ENCODE data around the gene PTPN1. TPM values are rescaled to one million over a fixed set of nuclear protein-coding genes. Genes with fewer than 3 reads are reported as not detected.

Gene PTPN1
- total RNA-seq, 4 donors from 2014 or later = 21.8 to 46.8 (median 44.4) TPM

DNA sequence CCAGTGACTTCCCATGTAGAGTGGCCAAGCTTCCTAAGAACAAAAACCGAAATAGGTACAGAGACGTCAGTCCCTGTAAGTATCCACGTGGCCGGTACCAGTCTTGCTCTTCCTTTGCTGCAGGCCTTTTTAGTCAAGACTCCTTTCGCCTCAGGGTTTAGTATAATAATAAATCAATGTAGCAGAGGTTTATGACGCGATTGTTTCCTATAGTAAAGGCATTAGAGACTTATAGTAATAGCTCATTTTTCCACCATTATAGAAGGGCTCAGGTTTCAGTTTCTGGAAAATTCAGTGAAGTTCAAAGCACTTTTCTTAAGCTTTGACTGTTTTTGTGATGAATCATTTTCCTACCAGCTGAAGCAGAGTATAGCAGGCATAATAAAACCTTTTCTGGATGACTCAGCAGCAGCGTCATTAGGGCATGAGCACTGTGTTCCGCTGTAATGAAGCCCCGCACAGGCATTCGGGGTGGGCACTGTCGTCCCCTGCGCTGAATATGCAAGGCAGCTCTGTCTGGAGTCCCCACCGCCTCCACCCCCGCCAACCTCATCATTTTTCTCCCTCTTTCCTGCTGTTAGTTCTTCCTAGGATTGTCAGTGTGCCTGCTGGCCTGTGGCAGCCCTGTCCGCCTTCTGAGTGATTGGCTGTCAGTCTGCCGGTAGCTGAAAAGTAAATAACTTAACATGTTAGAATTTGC is 51.3 kb downstream of the PTPN1 start:
- Histone ChIP-seq H3K4me3 (no peak overlapping the region), H3K27ac (peak overlapping the region; percentile 88 to 90 (median 89)), H3K36me3 (peaks cover 0 to 13% of the 10 kb centered on the region in 2 donors), H3K27me3 (no peaks in the 10 kb centered on the region), H3K4me1 (peaks cover 51 to 70% of the 10 kb centered on the region in 2 donors), H3K9me3 (no peaks in the 10 kb centered on the region)
- in situ Hi-C loops (cut with MboI; ENCODE audit: low sequenced_read_pairs in 4 of 4) = no loop called here
- peak; percentile 43 to 51 for ATAC-seq
- no peak for TF ChIP-seq POLR2A (IDR thresholded peaks at IDR 0.05)
- no peak for TF ChIP-seq CTCF (IDR thresholded peaks at IDR 0.05 in 4 of 5, conservative IDR thresholded peaks at IDR 0.05 in 1 of 5)
- DNase-seq = no peak
- intact Hi-C loops (cut with DNase I; ENCODE audit: low total_unique reads) = no loop called here

- Histone ChIP-seq H3K4me3 (no peak overlapping the region), H3K9me3 (no peaks in the 10 kb centered on the region), H3K27ac (peak overlapping the region; percentile 88 to 90 (median 89)), H3K36me3 (peaks cover 0 to 13% of the 10 kb centered on the region in 2 donors), H3K4me1 (peaks cover 51 to 70% of the 10 kb centered on the region in 2 donors), H3K27me3 (no peaks in the 10 kb centered on the region)
- TF ChIP-seq POLR2A (IDR thresholded peaks at IDR 0.05) = peak; percentile 18 to 30
- no peak for TF ChIP-seq CTCF (IDR thresholded peaks at IDR 0.05 in 4 of 5, conservative IDR thresholded peaks at IDR 0.05 in 1 of 5)
- intact Hi-C loops (cut with DNase I; ENCODE audit: low total_unique reads) (no loop called here), in situ Hi-C loops (cut with MboI; ENCODE audit: low sequenced_read_pairs in 4 of 4) (no loop called here)
- DNase-seq (peak; percentile 85 to 88), ATAC-seq (peak; percentile 85 to 92)
Measured at GRCh38 chr20:50562262-50562701, 52.1 kb downstream of the PTPN1 start.

GRCh38 chr20:50563133-50563944 is 53.2 kb downstream of the PTPN1 start:
- peaks cover 0 to 23% of the 10 kb centered on the region in 2 donors for H3K36me3 ChIP-seq
- no peak overlapping the region for H3K4me3 ChIP-seq
- in situ Hi-C loops (cut with MboI; ENCODE audit: low sequenced_read_pairs in 4 of 4) = no loop called here
- H3K4me1 ChIP-seq = peaks cover 50 to 67% of the 10 kb centered on the region in 2 donors
- H3K27me3 ChIP-seq = no peaks in the 10 kb centered on the region
- H3K9me3 ChIP-seq = no peaks in the 10 kb centered on the region
- peak in 1 of 2 donors; percentile 3 for ATAC-seq
- H3K27ac ChIP-seq = peak overlapping the region; percentile 88 to 90 (median 89)
- DNase-seq = no peak
- intact Hi-C loops (cut with DNase I; ENCODE audit: low total_unique reads) = no loop called here
- TF ChIP-seq POLR2A (IDR thresholded peaks at IDR 0.05) (no peak), CTCF (IDR thresholded peaks at IDR 0.05 in 4 of 5, conservative IDR thresholded peaks at IDR 0.05 in 1 of 5) (no peak)

DNA sequence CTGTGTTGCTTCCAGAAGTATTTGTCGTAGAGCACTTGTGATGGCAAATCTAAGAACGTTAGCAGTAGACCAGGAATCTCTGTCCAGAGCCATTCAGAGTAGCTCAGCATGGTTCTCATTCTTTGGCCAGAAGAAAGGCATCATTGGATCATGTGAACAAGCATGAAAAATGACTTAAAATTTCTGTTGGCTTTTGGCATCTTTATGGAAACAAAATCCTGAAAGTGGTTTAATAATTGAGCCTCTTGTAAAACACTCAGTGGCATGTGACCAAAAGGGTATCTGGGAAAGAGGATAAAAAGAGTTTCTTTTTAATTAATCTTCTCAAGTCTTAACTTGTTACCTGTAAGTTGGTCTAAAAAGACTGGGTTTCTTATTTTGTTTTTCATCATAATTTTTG is 55.2 kb downstream of the PTPN1 start:
- DNase-seq = no peak
- intact Hi-C loops (cut with DNase I; ENCODE audit: low total_unique reads) (no loop called here), in situ Hi-C loops (cut with MboI; ENCODE audit: low sequenced_read_pairs in 4 of 4) (no loop called here)
- Histone ChIP-seq H3K4me3 (no peak overlapping the region), H3K27ac (no peak overlapping the region), H3K4me1 (peaks cover 46 to 59% of the 10 kb centered on the region in 2 donors), H3K27me3 (no peaks in the 10 kb centered on the region), H3K36me3 (peaks cover 0 to 32% of the 10 kb centered on the region in 2 donors), H3K9me3 (no peaks in the 10 kb centered on the region)
- no peak for ATAC-seq
- TF ChIP-seq CTCF (IDR thresholded peaks at IDR 0.05 in 4 of 5, conservative IDR thresholded peaks at IDR 0.05 in 1 of 5) (no peak), POLR2A (IDR thresholded peaks at IDR 0.05) (no peak)

Measured in gastrocnemius medialis (tissue), 4 donors.